ENCODE data around the gene BABAM2. TPM values are rescaled to one million over a fixed set of nuclear protein-coding genes. Genes with fewer than 3 reads are reported as not detected.
"Not testable (repeated sequence)": the region's sequence is repeated elsewhere in the genome, so short reads cannot be mapped to it uniquely, and the experiment has no call there.

BABAM2 gene
- polyA plus RNA-seq, 6 donors from 2014 or later, result 50.3 to 58.3 (median 55.6) TPM

DNA sequence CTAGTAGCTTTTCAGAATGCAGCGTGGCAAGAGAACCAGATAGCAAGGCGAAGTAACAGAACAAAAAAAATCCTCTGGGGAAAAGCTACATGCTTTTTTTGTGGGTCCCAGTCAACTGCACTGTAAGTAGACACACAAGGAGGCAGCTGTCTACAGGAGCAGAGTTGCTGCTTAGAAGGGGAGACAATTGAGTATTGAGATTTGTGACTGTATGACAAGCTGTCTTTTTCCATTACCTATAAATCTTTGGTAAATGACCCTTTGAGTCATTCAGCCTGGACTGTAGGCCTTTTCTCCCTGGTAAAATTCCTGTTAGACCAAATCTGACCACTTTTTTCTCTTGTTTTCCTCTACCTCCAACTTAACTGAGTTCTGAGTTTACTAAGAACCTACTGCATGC lies 358.0 kb downstream of the BABAM2 start:
- DNase-seq, result no peak
- no peak overlapping the region for H3K27ac Mint-ChIP-seq
- no peaks in the 10 kb centered on the region for H3K27me3 Mint-ChIP-seq
- peaks cover 0 to 11% (median 10%) of the 10 kb centered on the region in 3 donors for H3K4me1 Mint-ChIP-seq
- H3K9me3 Mint-ChIP-seq, result no peaks in the 10 kb centered on the region
- no peak overlapping the region for H3K4me3 Mint-ChIP-seq
- no peak for ATAC-seq (ENCODE audit: low read depth in 2 of 2)
- H3K36me3 Mint-ChIP-seq, result peaks cover 7 to 17% of the 10 kb centered on the region in 2 donors

DNA sequence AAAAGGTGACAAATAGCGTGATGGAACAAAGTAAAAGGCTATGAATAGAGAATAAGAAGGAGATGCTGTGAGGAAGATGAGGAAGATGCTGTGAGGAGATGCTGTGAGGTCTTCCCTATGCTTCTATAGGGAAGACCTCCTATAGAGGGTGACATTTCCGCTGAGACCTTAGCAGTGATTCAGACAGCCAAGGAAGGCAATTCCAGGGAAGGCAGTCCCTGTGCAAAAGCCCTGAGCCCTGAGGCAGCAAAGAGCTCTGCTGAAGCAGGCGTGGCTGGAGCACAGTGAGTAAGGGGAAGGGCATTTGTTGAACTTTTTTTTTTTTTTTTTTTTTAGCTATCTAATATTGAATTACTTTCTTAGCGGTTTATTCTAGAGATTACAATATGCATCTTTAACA lies 359.5 kb downstream of the BABAM2 start:
- Mint-ChIP-seq H3K27me3 (no peaks in the 10 kb centered on the region), H3K4me3 (no peak overlapping the region), H3K4me1 (peaks cover 0 to 11% (median 10%) of the 10 kb centered on the region in 3 donors), H3K36me3 (peaks cover 7 to 15% of the 10 kb centered on the region in 2 donors), H3K9me3 (no peaks in the 10 kb centered on the region), H3K27ac (peak overlapping the region in 1 of 6 donors; percentile 86)
- no peak for DNase-seq
- ATAC-seq (ENCODE audit: low read depth in 2 of 2), result no peak

DNA sequence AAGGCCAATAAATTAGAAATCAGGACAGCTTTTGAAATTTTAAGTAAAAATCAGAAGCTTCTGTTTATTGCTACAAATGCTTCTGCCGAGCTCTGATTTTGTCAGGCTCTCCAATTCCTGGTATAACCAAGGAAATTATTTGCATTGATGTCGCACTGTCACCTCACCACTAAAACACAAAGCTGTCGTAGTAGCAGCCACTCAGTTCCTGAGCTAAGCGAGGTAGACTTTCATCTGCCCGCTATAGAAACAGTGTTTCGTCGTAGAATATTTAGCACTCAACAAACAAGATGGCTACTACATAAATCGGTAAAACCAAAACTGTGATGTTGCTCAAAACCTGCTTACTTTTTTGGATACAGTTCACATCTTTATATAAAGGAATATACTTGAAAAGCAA lies 360.8 kb downstream of the BABAM2 start:
- Mint-ChIP-seq H3K4me1 (peaks cover 0 to 9% (median 2%) of the 10 kb centered on the region in 3 donors), H3K27ac (no peak overlapping the region), H3K27me3 (no peaks in the 10 kb centered on the region), H3K36me3 (peaks cover 3 to 4% of the 10 kb centered on the region in 2 donors), H3K4me3 (no peak overlapping the region), H3K9me3 (no peaks in the 10 kb centered on the region)
- DNase-seq, result no peak
- no peak for ATAC-seq (ENCODE audit: low read depth in 2 of 2)

DNA sequence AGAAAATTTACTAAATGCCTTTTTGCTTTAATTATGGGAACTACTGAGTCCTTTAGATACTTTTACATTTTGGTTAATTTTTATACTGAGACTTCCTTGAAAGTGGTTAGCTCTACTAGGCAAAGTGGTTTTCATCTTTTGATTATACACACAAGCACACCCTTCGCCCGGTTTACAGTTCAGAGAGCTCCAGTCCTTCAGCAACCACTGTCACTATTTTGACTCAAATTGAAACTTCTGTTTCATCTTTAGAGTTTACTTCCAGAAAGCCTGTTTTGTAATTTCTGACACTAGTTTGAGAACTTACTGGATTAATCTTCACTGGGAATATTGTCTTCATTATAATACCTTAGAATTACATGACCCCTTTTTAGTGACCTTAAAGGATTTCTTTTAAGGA lies 361.8 kb downstream of the BABAM2 start:
- H3K27me3 Mint-ChIP-seq, result no peaks in the 10 kb centered on the region
- no peak for ATAC-seq (ENCODE audit: low read depth in 2 of 2)
- H3K27ac Mint-ChIP-seq, result peak overlapping the region in 1 of 6 donors; percentile 26
- H3K4me3 Mint-ChIP-seq, result no peak overlapping the region
- H3K9me3 Mint-ChIP-seq, result no peaks in the 10 kb centered on the region
- peaks cover 0 to 2% (median 0%) of the 10 kb centered on the region in 3 donors for H3K4me1 Mint-ChIP-seq
- H3K36me3 Mint-ChIP-seq, result peaks cover 2 to 7% of the 10 kb centered on the region in 2 donors
- no peak for DNase-seq

DNA sequence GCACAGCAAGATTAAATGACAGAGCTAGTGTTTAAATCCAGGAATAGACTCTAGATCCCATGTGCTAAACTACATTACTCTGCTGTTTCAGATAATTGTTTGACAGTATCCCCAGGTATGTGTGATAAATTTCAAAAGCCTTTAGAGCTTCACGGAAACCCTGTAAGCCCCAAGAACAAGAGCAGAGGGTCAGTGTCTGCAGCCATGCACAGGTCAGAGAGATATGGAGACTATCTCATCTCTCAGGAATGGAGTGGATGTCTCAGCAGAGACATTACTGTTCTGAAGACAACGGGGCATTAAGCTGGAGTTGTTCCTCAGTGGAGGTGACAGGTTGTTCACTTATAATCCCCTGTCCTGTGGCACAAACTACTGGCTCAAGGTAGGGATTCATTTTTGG lies 363.0 kb downstream of the BABAM2 start:
- H3K9me3 Mint-ChIP-seq, result no peaks in the 10 kb centered on the region
- DNase-seq, result no peak
- ATAC-seq (ENCODE audit: low read depth in 2 of 2), result no peak
- H3K27ac Mint-ChIP-seq, result no peak overlapping the region
- peaks cover 4 to 7% of the 10 kb centered on the region in 2 donors for H3K36me3 Mint-ChIP-seq
- H3K4me1 Mint-ChIP-seq, result no peaks in the 10 kb centered on the region
- H3K27me3 Mint-ChIP-seq, result no peaks in the 10 kb centered on the region
- no peak overlapping the region for H3K4me3 Mint-ChIP-seq

DNA sequence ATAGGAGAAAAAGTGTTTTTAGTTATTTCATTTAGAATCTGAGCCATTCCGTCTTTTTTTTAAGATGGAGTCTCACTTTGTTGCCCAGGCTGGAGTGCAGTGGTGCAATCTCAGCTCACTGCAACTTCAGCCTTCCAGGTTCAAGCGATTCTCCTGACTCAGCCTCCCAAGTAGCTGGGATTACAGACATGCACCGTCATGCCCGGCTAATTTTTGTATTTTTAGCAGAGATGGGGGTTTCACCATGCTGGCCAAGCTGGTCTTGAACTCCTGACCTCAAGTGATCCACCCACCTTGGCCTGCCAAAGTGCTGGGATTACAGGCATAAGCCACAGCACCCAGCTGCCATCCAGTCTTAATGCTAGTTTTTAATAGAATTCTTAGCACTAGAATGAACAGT lies 364.7 kb downstream of the BABAM2 start:
- ATAC-seq (ENCODE audit: low read depth in 2 of 2); DNase-seq; H3K27me3 Mint-ChIP-seq; H3K27ac Mint-ChIP-seq; H3K4me1 Mint-ChIP-seq; H3K9me3 Mint-ChIP-seq; H3K36me3 Mint-ChIP-seq; H3K4me3 Mint-ChIP-seq: not testable (repeated sequence)

DNA sequence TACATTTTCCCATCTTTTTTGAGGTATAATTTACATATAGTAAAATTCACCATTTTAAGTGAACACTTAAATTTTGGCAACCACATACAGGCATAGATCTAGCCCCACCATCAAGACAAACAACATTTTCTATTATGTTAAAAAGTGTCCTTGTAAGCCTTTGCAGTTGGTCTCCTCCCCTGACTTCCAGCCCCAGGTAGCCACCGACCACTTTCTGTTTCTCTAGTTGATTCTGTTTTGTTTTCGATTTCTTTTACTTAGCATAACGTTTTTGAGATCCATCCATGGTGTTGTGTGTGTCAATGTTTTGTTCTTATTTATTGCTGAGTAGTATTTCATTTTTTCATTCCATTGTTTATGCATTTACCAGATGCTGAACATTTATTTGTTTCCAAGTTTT lies 366.7 kb downstream of the BABAM2 start:
- no peak overlapping the region for H3K27ac Mint-ChIP-seq
- no peaks in the 10 kb centered on the region for H3K27me3 Mint-ChIP-seq
- H3K36me3 Mint-ChIP-seq, result peaks cover 4 to 12% of the 10 kb centered on the region in 2 donors
- DNase-seq (no peak), ATAC-seq (ENCODE audit: low read depth in 2 of 2) (no peak)
- H3K4me1 Mint-ChIP-seq, result no peaks in the 10 kb centered on the region
- H3K9me3 Mint-ChIP-seq, result no peaks in the 10 kb centered on the region
- no peak overlapping the region for H3K4me3 Mint-ChIP-seq

DNA sequence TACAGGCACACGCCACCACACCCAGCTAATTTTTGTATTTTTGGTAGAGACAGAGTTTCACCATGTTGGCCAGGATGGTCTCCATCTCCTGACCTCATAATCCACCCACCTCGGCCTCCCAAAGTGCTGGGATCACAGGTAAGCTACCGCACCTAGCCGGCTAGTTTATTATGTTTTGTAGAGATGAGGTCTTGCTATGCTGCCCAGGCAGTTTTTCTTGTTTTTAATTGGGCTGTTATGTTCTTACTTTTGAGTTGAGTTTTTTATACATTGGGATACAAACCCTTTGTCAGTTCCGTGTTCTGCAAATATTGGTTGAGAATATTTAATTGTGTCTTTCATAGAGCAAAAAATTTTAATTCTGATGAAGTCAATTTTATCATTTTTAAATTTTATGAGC lies 368.7 kb downstream of the BABAM2 start:
- not testable (repeated sequence) for H3K4me3 Mint-ChIP-seq; H3K27ac Mint-ChIP-seq; H3K27me3 Mint-ChIP-seq; H3K9me3 Mint-ChIP-seq; DNase-seq; H3K4me1 Mint-ChIP-seq; ATAC-seq (ENCODE audit: low read depth in 2 of 2)
- H3K36me3 Mint-ChIP-seq, result peaks cover 4 to 13% of the 10 kb centered on the region in 2 donors

DNA sequence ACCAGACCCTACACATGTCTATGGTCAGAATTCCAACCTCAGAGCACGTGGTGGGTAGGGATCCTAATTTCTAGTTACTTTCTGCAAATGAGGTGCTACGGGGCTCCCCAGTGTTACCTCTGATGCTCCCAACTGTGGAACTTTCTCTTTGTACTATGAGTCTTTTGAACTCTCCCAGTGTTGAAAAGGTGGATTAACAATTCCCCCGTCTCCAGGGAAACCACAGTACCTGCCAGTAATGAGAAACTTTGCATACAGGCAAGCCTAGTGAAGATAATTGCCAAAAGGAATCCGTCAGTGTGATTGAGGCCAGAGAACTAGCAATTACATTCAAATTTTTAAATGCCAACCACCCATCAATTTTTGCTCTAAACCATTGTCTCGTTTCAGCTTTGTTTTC lies 373.2 kb downstream of the BABAM2 start:
- Mint-ChIP-seq H3K9me3 (no peaks in the 10 kb centered on the region), H3K4me1 (no peaks in the 10 kb centered on the region)

DNA sequence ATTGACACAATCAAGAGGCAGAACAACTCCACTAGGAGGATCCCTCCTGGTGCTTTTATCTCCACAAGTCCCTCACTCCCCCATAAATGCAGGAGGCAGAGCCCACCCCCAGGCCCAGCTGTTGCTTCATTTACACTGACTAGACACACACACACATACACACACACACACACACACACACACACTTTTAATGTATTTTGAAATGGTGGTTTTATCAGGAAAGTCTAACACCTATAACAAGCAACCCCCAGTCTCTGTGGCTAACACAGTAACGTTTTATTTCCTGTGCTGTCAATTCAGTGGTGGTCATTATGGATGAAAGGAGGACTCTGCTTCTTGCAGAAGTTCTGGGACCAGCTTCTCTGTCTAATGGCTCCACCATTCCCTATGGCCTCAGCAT lies 376.8 kb downstream of the BABAM2 start:
- no peaks in the 10 kb centered on the region for H3K9me3 Mint-ChIP-seq
- DNase-seq (no peak), ATAC-seq (ENCODE audit: low read depth in 2 of 2) (no peak)
- peaks cover 8 to 17% of the 10 kb centered on the region in 2 donors for H3K36me3 Mint-ChIP-seq
- no peak overlapping the region for H3K4me3 Mint-ChIP-seq
- H3K27ac Mint-ChIP-seq, result peak overlapping the region in 1 of 6 donors; percentile 69
- H3K4me1 Mint-ChIP-seq, result no peaks in the 10 kb centered on the region
- H3K27me3 Mint-ChIP-seq, result no peaks in the 10 kb centered on the region

More for the DNA sequence above, 373.2 kb downstream of the BABAM2 start:
- peaks cover 0 to 14% of the 10 kb centered on the region in 2 donors for H3K36me3 Mint-ChIP-seq
- ATAC-seq (ENCODE audit: low read depth in 2 of 2) (no peak), DNase-seq (no peak)
- no peaks in the 10 kb centered on the region for H3K27me3 Mint-ChIP-seq
- H3K27ac Mint-ChIP-seq, result no peak overlapping the region
- no peak overlapping the region for H3K4me3 Mint-ChIP-seq

DNA sequence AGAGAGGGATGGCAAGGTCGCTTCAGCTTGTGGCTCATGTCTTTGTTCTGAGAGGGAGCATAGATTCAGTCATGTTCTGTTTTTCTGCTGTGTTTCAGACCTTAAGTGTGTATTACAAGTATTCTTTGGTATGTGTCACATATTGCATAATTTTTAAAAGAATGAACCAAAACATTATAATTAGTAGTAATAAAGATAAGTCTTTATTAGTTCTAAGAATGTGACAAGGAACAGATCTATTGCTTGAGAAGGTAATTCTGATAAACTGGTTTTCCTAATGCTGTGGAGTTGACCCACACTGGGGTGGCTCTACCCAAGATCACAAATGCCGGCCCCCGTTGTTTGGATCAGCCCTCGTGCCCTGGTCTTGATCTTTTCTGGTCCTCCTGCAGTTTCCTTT lies 377.9 kb downstream of the BABAM2 start:
- H3K4me1 Mint-ChIP-seq, result no peaks in the 10 kb centered on the region
- H3K4me3 Mint-ChIP-seq, result no peak overlapping the region
- DNase-seq, result no peak
- no peaks in the 10 kb centered on the region for H3K27me3 Mint-ChIP-seq
- no peak for ATAC-seq (ENCODE audit: low read depth in 2 of 2)
- peaks cover 8 to 17% of the 10 kb centered on the region in 2 donors for H3K36me3 Mint-ChIP-seq
- H3K27ac Mint-ChIP-seq, result peak overlapping the region in 1 of 6 donors; percentile 63
- H3K9me3 Mint-ChIP-seq, result no peaks in the 10 kb centered on the region

DNA sequence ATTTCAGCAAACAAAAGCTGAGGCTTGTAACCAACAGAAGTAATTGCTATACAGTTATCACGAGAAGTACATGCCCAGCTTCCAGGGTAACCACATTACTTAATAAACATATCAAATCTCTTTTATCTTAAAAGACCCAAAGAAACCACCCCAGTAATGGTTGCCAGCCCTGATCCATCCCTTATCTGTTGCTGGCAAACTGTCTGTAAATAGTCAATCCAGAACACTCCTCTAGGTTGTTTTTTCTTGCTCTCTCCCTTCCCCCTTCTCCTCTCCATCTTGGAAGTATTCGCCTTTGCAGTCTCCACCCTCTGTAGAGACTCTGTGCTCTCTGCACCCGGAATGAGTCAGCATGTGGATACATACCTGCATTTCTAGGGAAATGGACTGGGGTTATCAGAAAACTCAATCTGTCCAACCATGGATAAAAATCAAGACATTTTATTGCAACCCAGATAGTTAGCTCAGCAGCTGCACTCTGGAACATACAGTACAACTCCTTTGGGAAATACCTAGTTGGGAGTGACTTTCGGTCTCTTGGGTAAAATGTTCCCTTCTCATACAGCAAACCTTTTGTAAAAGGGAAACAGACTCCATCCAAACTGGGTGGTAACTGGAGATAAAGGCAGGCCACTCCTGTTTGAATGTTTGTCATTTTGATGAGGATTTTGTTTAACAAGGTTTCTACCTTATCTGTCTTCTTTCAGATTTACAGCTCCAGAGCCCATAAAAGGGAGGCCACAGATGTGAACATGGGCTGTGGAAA lies 378.7 kb downstream of the BABAM2 start:
- no peak overlapping the region for H3K4me3 Mint-ChIP-seq
- H3K27me3 Mint-ChIP-seq, result no peaks in the 10 kb centered on the region
- H3K9me3 Mint-ChIP-seq, result no peaks in the 10 kb centered on the region
- H3K4me1 Mint-ChIP-seq, result peaks cover 0 to 3% (median 0%) of the 10 kb centered on the region in 3 donors
- H3K27ac Mint-ChIP-seq, result no peak overlapping the region
- no peak for DNase-seq
- no peak for ATAC-seq (ENCODE audit: low read depth in 2 of 2)
- H3K36me3 Mint-ChIP-seq, result peaks cover 13 to 21% of the 10 kb centered on the region in 2 donors

DNA sequence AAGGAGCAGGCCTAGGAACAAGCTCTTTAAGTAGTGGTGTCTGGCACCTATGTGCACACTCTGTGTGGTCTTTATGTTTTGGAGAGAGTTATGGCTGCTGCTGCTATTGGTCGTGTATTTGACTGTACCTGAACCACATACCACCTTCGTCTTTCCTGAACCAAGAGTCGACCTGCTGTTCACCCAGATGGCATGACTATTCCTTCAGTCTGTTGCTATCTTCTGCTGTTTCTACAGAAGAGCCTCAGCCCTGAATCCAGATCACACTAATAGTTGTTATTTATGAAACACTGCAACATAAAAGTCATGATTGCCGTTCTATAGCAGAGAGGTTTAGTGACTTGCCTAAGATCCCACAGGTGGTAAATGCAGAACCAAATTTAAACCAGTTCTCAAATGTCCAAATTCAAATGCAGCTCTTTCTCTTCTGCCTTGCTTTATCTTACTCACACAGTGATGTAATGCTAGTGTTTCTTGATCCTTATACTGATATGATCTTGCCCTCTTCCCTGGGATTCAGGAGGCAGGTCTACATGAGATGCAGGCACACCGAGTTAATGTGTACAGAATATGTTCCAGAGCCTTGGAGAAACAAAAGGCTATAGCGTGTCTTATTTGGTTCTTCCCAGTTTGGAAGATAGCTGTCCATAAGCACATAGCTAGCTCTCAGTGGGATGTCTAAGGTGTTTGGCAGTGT lies 380.1 kb downstream of the BABAM2 start:
- Mint-ChIP-seq H3K4me3 (no peak overlapping the region), H3K9me3 (no peaks in the 10 kb centered on the region), H3K36me3 (peaks cover 16 to 22% of the 10 kb centered on the region in 2 donors), H3K4me1 (peaks cover 0 to 4% (median 0%) of the 10 kb centered on the region in 3 donors), H3K27me3 (no peaks in the 10 kb centered on the region), H3K27ac (peak overlapping the region in 1 of 6 donors; percentile 7)
- DNase-seq (no peak), ATAC-seq (ENCODE audit: low read depth in 2 of 2) (no peak)

Data from naive B cell (primary cell).